ENCODE results near the gene KRT4. TPM values are rescaled to one million over a fixed set of nuclear protein-coding genes. Genes with fewer than 3 reads are reported as not detected.

The KRT4 gene
- total RNA-seq, 4 donors from 2014 or later = not detected

- TF ChIP-seq CTCF (IDR thresholded peaks at IDR 0.05) = no peak
- DNase-seq (ENCODE audit: low spot score) (no peak), ATAC-seq (ENCODE audit: low FRiP score) (no peak)
These were observed 1.9 kb downstream of the KRT4 start for GRCh38 chr12:52812073-52812400.

GRCh38 chr12:52811191-52812072, 2.5 kb downstream of the KRT4 start:
- DNase-seq (ENCODE audit: low spot score) (no peak), ATAC-seq (ENCODE audit: low FRiP score) (no peak)
- no peak for TF ChIP-seq CTCF (IDR thresholded peaks at IDR 0.05)

GRCh38 chr12:52810554-52810953, 3.4 kb downstream of the KRT4 start:
- no peak for ATAC-seq (ENCODE audit: low FRiP score)
- TF ChIP-seq CTCF (IDR thresholded peaks at IDR 0.05) = no peak
- no peak for DNase-seq (ENCODE audit: low spot score)

GRCh38 chr12:52809166-52809565, 4.8 kb downstream of the KRT4 start:
- ATAC-seq (ENCODE audit: low FRiP score) (no peak), DNase-seq (ENCODE audit: low spot score) (no peak)
- TF ChIP-seq CTCF (IDR thresholded peaks at IDR 0.05) = no peak

GRCh38 chr12:52808573-52809160, 5.2 kb downstream of the KRT4 start:
- no peak for TF ChIP-seq CTCF (IDR thresholded peaks at IDR 0.05)
- DNase-seq (ENCODE audit: low spot score) (no peak), ATAC-seq (ENCODE audit: low FRiP score) (no peak)

- TF ChIP-seq CTCF (IDR thresholded peaks at IDR 0.05) = no peak
- ATAC-seq (ENCODE audit: low FRiP score) (no peak), DNase-seq (ENCODE audit: low spot score) (no peak)
These were observed 6.1 kb downstream of the KRT4 start for GRCh38 chr12:52807544-52808470.
